MM.1S (cell line): Measurements from ENCODE around the gene TMEM253.

Experiments
- DNase-seq: peaks from one replicate; pipeline ENCODE4 v3.0.0-alpha.2; 2015
- H2AFZ ChIP-seq: fragments of 300-600 bp; sonication (generic); 2 replicates; pipeline ENCODE4 v1.6.0; 2016; ENCODE audit warnings: antibody characterized with exemption, low read length
- H3F3A ChIP-seq: fragments of 300-600 bp; sonication (generic); 2 replicates; pipeline ENCODE4 v1.6.1; 2016; ENCODE audit warnings: mild to moderate bottlenecking, antibody characterized with exemption, low read length, moderate library complexity, mixed read lengths; ENCODE audit not compliant: insufficient read depth
- H3K27ac ChIP-seq: fragments of 300-600 bp; sonication (generic); 2 replicates; pipeline ENCODE4 v1.5.1; 2016; ENCODE audit warnings: mild to moderate bottlenecking, low read length
- H3K27me3 ChIP-seq: fragments of 300-600 bp; sonication (generic); replicated peaks from 2 replicates; pipeline ENCODE4 v1.6.0; 2016; ENCODE audit warnings: low read length; ENCODE audit not compliant: insufficient read depth
- H3K36me3 ChIP-seq: fragments of 300-600 bp; sonication (generic); replicated peaks from 2 replicates; pipeline ENCODE4 v1.6.1; 2016; ENCODE audit warnings: mild to moderate bottlenecking, low read length, mixed read lengths; ENCODE audit not compliant: insufficient read depth
- H3K4me1 ChIP-seq: fragments of 300-600 bp; sonication (generic); 2 replicates; pipeline ENCODE4 v1.6.1; 2016; ENCODE audit warnings: low read length, mixed read lengths
- H3K4me2 ChIP-seq: fragments of 300-600 bp; sonication (generic); 2 replicates; pipeline ENCODE4 v1.6.0; 2016; ENCODE audit warnings: low read depth, low read length
- H3K4me3 ChIP-seq: fragments of 300-600 bp; sonication (generic); 2 replicates; pipeline ENCODE4 v1.5.1; 2016; ENCODE audit warnings: low read length, mixed read lengths
- H3K79me2 ChIP-seq: fragments of 300-600 bp; sonication (generic); 2 replicates; pipeline ENCODE4 v1.6.1; 2016; ENCODE audit warnings: mixed run types, low read length, mixed read lengths
- H3K9ac ChIP-seq: fragments of 300-600 bp; sonication (generic); 2 replicates; pipeline ENCODE4 v1.6.1; 2016; ENCODE audit warnings: low read length, mixed read lengths
- H3K9me2 ChIP-seq: fragments of 300-600 bp; sonication (generic); replicated peaks from 2 replicates; pipeline ENCODE4 v1.6.1; 2016; ENCODE audit warnings: mild to moderate bottlenecking, low read length, mixed read lengths; ENCODE audit not compliant: insufficient read depth
- H3K9me3 ChIP-seq: fragments of 300-600 bp; sonication (generic); replicated peaks from 2 replicates; pipeline ENCODE4 v1.6.1; 2016; ENCODE audit warnings: mild to moderate bottlenecking, low read length, mixed read lengths; ENCODE audit not compliant: insufficient read depth
- H4K20me1 ChIP-seq: fragments of 300-600 bp; sonication (generic); 2 replicates; pipeline ENCODE4 v1.6.1; 2016; ENCODE audit warnings: mild to moderate bottlenecking, low read length, moderate library complexity, mixed read lengths; ENCODE audit not compliant: insufficient read depth
- EZH2 ChIP-seq: fragments of 300-600 bp; sonication (generic); optimal IDR thresholded peaks from 2 replicates; pipeline ENCODE3; 2017; ENCODE audit warnings: low read depth, mild to moderate bottlenecking, antibody characterized with exemption, low read length, mixed read lengths
- EZH2phosphoT487 ChIP-seq: fragments of 300-600 bp; sonication (generic); IDR thresholded peaks from 2 replicates; pipeline ENCODE4 v1.6.1; 2018; ENCODE audit warnings: antibody characterized with exemption, low read length
- TF ChIP-seq, protein P1 (sequence below): fragments of 300-600 bp; sonication (generic); IDR thresholded peaks from 2 replicates; pipeline ENCODE4 v1.5.1; 2016; ENCODE audit warnings: antibody characterized with exemption, low read length, mixed read lengths

Gene TMEM253

GRCh38 chr14:21089271-21089670 is 11.6 kb upstream of the TMEM253 start:
- Histone ChIP-seq H3K36me3 (no peaks in the 10 kb centered on the region), H3K4me3 (no peak overlapping the region), H3K9ac (no peak overlapping the region), H3K9me3 (no peaks in the 10 kb centered on the region), H3K4me1 (no peaks in the 10 kb centered on the region), H3F3A (no peaks in the 10 kb centered on the region), H3K4me2 (no peak overlapping the region), H3K79me2 (no peaks in the 10 kb centered on the region), H4K20me1 (no peaks in the 10 kb centered on the region), H3K27me3 (no peaks in the 10 kb centered on the region), H3K9me2 (no peaks in the 10 kb centered on the region), H3K27ac (no peak overlapping the region), H2AFZ (no peak overlapping the region)
- no peak for DNase-seq
- TF ChIP-seq, protein P1, sequence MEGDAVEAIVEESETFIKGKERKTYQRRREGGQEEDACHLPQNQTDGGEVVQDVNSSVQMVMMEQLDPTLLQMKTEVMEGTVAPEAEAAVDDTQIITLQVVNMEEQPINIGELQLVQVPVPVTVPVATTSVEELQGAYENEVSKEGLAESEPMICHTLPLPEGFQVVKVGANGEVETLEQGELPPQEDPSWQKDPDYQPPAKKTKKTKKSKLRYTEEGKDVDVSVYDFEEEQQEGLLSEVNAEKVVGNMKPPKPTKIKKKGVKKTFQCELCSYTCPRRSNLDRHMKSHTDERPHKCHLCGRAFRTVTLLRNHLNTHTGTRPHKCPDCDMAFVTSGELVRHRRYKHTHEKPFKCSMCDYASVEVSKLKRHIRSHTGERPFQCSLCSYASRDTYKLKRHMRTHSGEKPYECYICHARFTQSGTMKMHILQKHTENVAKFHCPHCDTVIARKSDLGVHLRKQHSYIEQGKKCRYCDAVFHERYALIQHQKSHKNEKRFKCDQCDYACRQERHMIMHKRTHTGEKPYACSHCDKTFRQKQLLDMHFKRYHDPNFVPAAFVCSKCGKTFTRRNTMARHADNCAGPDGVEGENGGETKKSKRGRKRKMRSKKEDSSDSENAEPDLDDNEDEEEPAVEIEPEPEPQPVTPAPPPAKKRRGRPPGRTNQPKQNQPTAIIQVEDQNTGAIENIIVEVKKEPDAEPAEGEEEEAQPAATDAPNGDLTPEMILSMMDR: no peak
- TF ChIP-seq EZH2 (no peak), EZH2phosphoT487 (no peak)

GRCh38 chr14:21089877-21090193 is 11.0 kb upstream of the TMEM253 start:
- no peak for DNase-seq
- Histone ChIP-seq H3K9ac (no peak overlapping the region), H4K20me1 (no peaks in the 10 kb centered on the region), H3K4me1 (no peaks in the 10 kb centered on the region), H3F3A (no peaks in the 10 kb centered on the region), H3K4me2 (no peak overlapping the region), H3K27ac (no peak overlapping the region), H3K4me3 (no peak overlapping the region), H3K9me2 (no peaks in the 10 kb centered on the region), H3K9me3 (no peaks in the 10 kb centered on the region), H3K27me3 (no peaks in the 10 kb centered on the region), H3K36me3 (no peaks in the 10 kb centered on the region), H2AFZ (no peak overlapping the region), H3K79me2 (no peaks in the 10 kb centered on the region)
- TF ChIP-seq EZH2 (no peak), EZH2phosphoT487 (no peak)
- TF ChIP-seq, protein P1: no peak

DNA sequence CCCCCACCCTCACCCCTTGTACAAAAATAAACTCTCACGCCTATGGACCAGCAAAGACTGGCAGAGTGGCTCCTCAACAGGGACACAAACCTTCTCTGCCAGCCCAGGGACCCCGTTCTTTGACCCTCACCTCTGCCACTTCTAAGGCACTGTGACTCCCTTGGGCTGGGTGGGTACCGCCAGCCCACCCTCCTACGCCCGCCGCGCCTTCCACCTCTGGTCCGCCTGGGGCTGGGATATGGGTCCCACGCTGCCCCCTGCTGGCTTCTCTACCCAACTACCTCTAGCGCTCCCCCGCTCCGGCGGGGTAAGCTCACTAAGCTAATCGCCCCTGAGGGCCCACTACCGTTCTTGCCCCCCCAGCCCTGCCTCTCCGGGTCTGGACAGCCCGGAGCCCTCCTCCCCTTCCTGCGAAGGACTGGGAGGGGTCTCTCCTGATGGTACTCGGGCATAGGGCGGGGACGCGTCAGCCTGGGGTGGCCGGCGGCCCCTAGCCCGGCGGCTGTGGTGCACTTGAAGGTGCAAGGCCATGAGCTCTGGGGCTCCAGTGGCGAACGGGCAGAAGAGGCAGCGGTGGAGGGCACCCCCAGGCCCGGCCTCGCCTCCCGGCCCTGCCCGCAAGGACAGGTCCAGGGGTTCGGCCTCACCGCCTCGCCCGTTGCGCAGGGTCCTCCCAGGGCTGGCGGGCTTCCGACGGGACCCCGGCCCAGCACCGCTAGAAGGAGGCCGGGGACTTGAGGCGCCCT is 10.5 kb upstream of the TMEM253 start:
- Histone ChIP-seq H3K9me3 (no peaks in the 10 kb centered on the region), H2AFZ (no peak overlapping the region), H3K4me3 (no peak overlapping the region), H3K27me3 (no peaks in the 10 kb centered on the region), H3K9me2 (no peaks in the 10 kb centered on the region), H3K4me1 (no peaks in the 10 kb centered on the region), H3K27ac (no peak overlapping the region), H3K4me2 (no peak overlapping the region), H4K20me1 (no peaks in the 10 kb centered on the region), H3K9ac (no peak overlapping the region), H3K79me2 (no peaks in the 10 kb centered on the region), H3F3A (no peaks in the 10 kb centered on the region), H3K36me3 (no peaks in the 10 kb centered on the region)
- TF ChIP-seq, protein P1: peak; percentile 27; the same call in 1 of the 2 replicates
- TF ChIP-seq EZH2 (no peak), EZH2phosphoT487 (no peak)
- no peak for DNase-seq
